Measurements from ENCODE around the gene IGHMBP2. TPM values are rescaled to one million over a fixed set of nuclear protein-coding genes. Genes with fewer than 3 reads are reported as not detected.

The IGHMBP2 gene
- total and polyA plus RNA-seq, 9 of the 15 experiments (the other 6 are each of a cell fraction or from before 2014, with no cell fraction given), result 1.6 to 24.8 (median 14.5) TPM

- intact Hi-C loops (cut with micrococcal nuclease) (no loop called here), in situ Hi-C loops (cut with MboI) (no loop called here)
- H3K27me3 ChIP-seq (ENCODE audit: control insufficient read depth in 2 of 2, insufficient read depth in 2 of 2, low read length in 2 of 2), result peaks cover 44 to 63% of the 10 kb centered on the region in 2 experiments
- no peaks in the 10 kb centered on the region for H3K9me3 ChIP-seq (replicated peaks; ENCODE audit: control insufficient read depth, insufficient read depth, low read depth, low read length)
- peaks cover 0 to 2% of the 10 kb centered on the region in 2 experiments; a peak in 1 of 5 replicates for H3K4me1 ChIP-seq (replicated peaks in 1 of 2; ENCODE audit: control insufficient read depth in 2 of 2, insufficient read depth in 2 of 2, low read length in 2 of 2)
- H3K4me2 ChIP-seq (ENCODE audit: insufficient read depth, low read length), result no peak overlapping the region
- DNase-seq (ENCODE audit: extremely low read depth in 1 of 4, low spot score in 3 of 4) (no peak), ATAC-seq (no peak), FAIRE-seq (no peak)
- no peaks in the 10 kb centered on the region for H3K79me2 ChIP-seq (ENCODE audit: control insufficient read depth, insufficient read depth, low read length)
- ChIA-PET CTCF (ENCODE audit: low intra/inter-chr PET ratio) (interaction anchor here (0.6 kb wide), 1 partner anchor 14 kb away, joined by 3 read pairs; no protein-coding TSS in a partner anchor), POLR2A (interaction anchor here (0.9 kb wide), 1 partner anchor 17 kb away, joined by 3 read pairs; no protein-coding TSS in a partner anchor)
- no TSS peak for BruUV-seq (replicated peaks)
- WGBS (ENCODE audit: insufficient coverage, low coverage, missing lambda C conversion rate), result 27% methylated on average over 8 of the region's 8 CpGs
- no peak overlapping the region for H3K27ac ChIP-seq (ENCODE audit: extremely low read depth, low read depth, low read length)
- H3K4me3 ChIP-seq, result no peak overlapping the region
- no peak overlapping the region for H3K9ac ChIP-seq (ENCODE audit: insufficient read depth in 1 of 2, low read depth in 2 of 2, low read length in 2 of 2)
- H3K36me3 ChIP-seq (ENCODE audit: control insufficient read depth, insufficient read depth, low read length), result no peaks in the 10 kb centered on the region
- no peaks in the 10 kb centered on the region for H3K9me1 ChIP-seq (ENCODE audit: control insufficient read depth, insufficient read depth, low read length)
- H4K20me1 ChIP-seq (replicated peaks; ENCODE audit: control insufficient read depth, insufficient read depth, low read length), result no peaks in the 10 kb centered on the region
- H2AFZ ChIP-seq (ENCODE audit: low read depth, low read length), result no peak overlapping the region
- no peak for TF ChIP-seq SAP30 (IDR thresholded peaks at IDR 0.05; ENCODE audit: borderline replicate concordance, insufficient read depth, low read depth, low read length, poor library complexity, severe bottlenecking)
- no peak for TF ChIP-seq ZNF79 (CRISPR knock-in tag; IDR thresholded peaks at IDR 0.05; ENCODE audit: low read depth)
- TF ChIP-seq NFXL1 (CRISPR knock-in tag; IDR thresholded peaks at IDR 0.05), result no peak
- TF ChIP-seq MCM5 (IDR thresholded peaks at IDR 0.05; ENCODE audit: low read depth), result no peak
- TF ChIP-seq ZBTB7A (IDR thresholded peaks at IDR 0.05; ENCODE audit: borderline replicate concordance, control insufficient read depth, low read depth, low read length), result no peak
- TF ChIP-seq TSHZ1 (CRISPR knock-in tag; IDR thresholded peaks at IDR 0.05), result no peak
- TF ChIP-seq ZNF764 (CRISPR knock-in tag; IDR thresholded peaks at IDR 0.05; ENCODE audit: low read depth), result no peak
- no peak for TF ChIP-seq ESRRB (CRISPR knock-in tag; IDR thresholded peaks at IDR 0.05; ENCODE audit: borderline replicate concordance)
- TF ChIP-seq ATF1 (CRISPR knock-in tag; IDR thresholded peaks at IDR 0.05), result no peak
- TF ChIP-seq ATF1 (tag; IDR thresholded peaks at IDR 0.05), result no peak
- no peak for TF ChIP-seq RBM34 (IDR thresholded peaks at IDR 0.05; ENCODE audit: borderline replicate concordance, insufficient read depth, low read length)
- no peak for TF ChIP-seq ZBTB9 (CRISPR knock-in tag; IDR thresholded peaks at IDR 0.05)
- no peak for TF ChIP-seq ZNF146 (CRISPR knock-in tag; IDR thresholded peaks at IDR 0.05; ENCODE audit: unreplicated experiment)
- TF ChIP-seq ZMIZ1 (IDR thresholded peaks at IDR 0.05; ENCODE audit: low read depth in 2 of 2, low read length in 2 of 2), result no peak
- TF ChIP-seq NCOA1 (IDR thresholded peaks at IDR 0.05; ENCODE audit: low read depth), result no peak
Observed at GRCh38 chr11:68969386-68969785, 65.7 kb downstream of the IGHMBP2 start.
